ENCODE data around the gene CACNA2D3. TPM values are rescaled to one million over a fixed set of nuclear protein-coding genes. Genes with fewer than 3 reads are reported as not detected.

CACNA2D3 gene
- total and polyA plus RNA-seq, 4 donors, result 0.38 to 2.5 (median 1.1) TPM

DNA sequence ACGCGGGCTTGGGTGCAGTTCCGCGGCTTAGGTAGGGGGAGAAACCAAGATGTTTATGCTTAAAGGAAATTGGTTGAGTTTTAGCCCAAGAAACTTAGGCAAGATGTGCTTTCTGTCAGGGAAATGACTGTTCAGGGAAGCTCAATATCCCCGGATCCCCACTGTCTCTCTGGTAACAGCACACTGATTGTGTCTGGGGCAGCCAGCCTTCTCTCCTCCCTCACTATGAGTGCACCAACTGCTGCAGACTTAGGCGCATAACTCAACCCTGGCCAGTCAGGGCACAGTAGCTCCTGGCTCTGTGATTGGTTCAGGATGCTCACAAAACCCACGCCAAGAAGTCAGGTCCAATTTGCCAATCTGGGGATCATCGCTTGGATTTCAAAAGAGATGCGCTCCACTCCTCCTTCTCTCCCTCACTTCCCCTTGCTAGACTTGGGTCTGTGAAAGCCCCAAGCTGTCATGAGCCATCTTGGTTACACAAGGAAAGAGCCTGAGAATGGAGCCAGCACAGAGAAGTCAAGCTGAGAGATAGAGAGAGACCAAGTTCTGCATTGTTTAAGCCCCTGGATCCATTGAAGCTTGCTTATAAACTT lies 42.5 kb upstream of the CACNA2D3 start:
- H3K36me3 ChIP-seq (ENCODE audit: control insufficient read depth in 4 of 4, insufficient read depth in 4 of 4, low read length in 4 of 4), result no peaks in the 10 kb centered on the region
- TF ChIP-seq, protein P1, sequence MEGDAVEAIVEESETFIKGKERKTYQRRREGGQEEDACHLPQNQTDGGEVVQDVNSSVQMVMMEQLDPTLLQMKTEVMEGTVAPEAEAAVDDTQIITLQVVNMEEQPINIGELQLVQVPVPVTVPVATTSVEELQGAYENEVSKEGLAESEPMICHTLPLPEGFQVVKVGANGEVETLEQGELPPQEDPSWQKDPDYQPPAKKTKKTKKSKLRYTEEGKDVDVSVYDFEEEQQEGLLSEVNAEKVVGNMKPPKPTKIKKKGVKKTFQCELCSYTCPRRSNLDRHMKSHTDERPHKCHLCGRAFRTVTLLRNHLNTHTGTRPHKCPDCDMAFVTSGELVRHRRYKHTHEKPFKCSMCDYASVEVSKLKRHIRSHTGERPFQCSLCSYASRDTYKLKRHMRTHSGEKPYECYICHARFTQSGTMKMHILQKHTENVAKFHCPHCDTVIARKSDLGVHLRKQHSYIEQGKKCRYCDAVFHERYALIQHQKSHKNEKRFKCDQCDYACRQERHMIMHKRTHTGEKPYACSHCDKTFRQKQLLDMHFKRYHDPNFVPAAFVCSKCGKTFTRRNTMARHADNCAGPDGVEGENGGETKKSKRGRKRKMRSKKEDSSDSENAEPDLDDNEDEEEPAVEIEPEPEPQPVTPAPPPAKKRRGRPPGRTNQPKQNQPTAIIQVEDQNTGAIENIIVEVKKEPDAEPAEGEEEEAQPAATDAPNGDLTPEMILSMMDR (IDR thresholded peaks at IDR 0.05; ENCODE audit: control extremely low read depth, extremely low read depth), result no peak
- ATAC-seq (ENCODE audit: insufficient read depth, low FRiP score) (no peak), DNase-seq (no peak)
- no peaks in the 10 kb centered on the region for H3K4me1 ChIP-seq (ENCODE audit: control insufficient read depth in 5 of 5, insufficient read depth in 5 of 5, low read length in 5 of 5)
- H3K4me3 ChIP-seq, result no peak overlapping the region
- 64 to 67% methylated on average over 9 of the region's 9 CpGs for WGBS, 2 donors
- H3K9ac ChIP-seq (ENCODE audit: insufficient read depth in 1 of 2, low read length in 2 of 2), result no peak overlapping the region
- peaks cover 0 to 6% (median 3%) of the 10 kb centered on the region in 3 donors for H3K27me3 ChIP-seq (ENCODE audit: control insufficient read depth in 3 of 3, insufficient read depth in 3 of 3, low read length in 2 of 3)
- no peak overlapping the region for H3K27ac ChIP-seq (ENCODE audit: low read depth in 1 of 2, low read length in 1 of 2)
- H3K9me3 ChIP-seq (ENCODE audit: control insufficient read depth in 4 of 4, insufficient read depth in 3 of 4, low read length in 3 of 4), result no peaks in the 10 kb centered on the region

- TF ChIP-seq, protein P1 (IDR thresholded peaks at IDR 0.05; ENCODE audit: control extremely low read depth, extremely low read depth), result no peak
- 68 to 72% methylated on average over 4 of the region's 4 CpGs for WGBS, 2 donors
These were observed 38.4 kb upstream of the CACNA2D3 start for GRCh38 chr3:54083921-54084320.

GRCh38 chr3:54085936-54086335 lies 36.4 kb upstream of the CACNA2D3 start:
- ATAC-seq (ENCODE audit: insufficient read depth, low FRiP score), result no peak
- DNase-seq, result no peak

More at GRCh38 chr3:54083921-54084320, 38.4 kb upstream of the CACNA2D3 start:
- H3K4me3 ChIP-seq, result no peak overlapping the region
- no peak overlapping the region for H3K27ac ChIP-seq (ENCODE audit: low read depth in 1 of 2, low read length in 1 of 2)
- ATAC-seq (ENCODE audit: insufficient read depth, low FRiP score) (no peak), DNase-seq (no peak)
- H3K36me3 ChIP-seq (ENCODE audit: control insufficient read depth in 4 of 4, insufficient read depth in 4 of 4, low read length in 4 of 4), result no peaks in the 10 kb centered on the region
- no peaks in the 10 kb centered on the region for H3K9me3 ChIP-seq (ENCODE audit: control insufficient read depth in 4 of 4, insufficient read depth in 3 of 4, low read length in 3 of 4)
- no peak overlapping the region for H3K9ac ChIP-seq (ENCODE audit: insufficient read depth in 1 of 2, low read length in 2 of 2)
- H3K27me3 ChIP-seq (ENCODE audit: control insufficient read depth in 3 of 3, insufficient read depth in 3 of 3, low read length in 2 of 3), result peaks cover 0 to 16% (median 15%) of the 10 kb centered on the region in 3 donors
- peaks cover 0 to 13% (median 3%) of the 10 kb centered on the region in 5 donors for H3K4me1 ChIP-seq (ENCODE audit: control insufficient read depth in 5 of 5, insufficient read depth in 5 of 5, low read length in 5 of 5)

More at GRCh38 chr3:54085936-54086335, 36.4 kb upstream of the CACNA2D3 start:
- 73 to 75% methylated on average over 6 of the region's 6 CpGs for WGBS, 2 donors
- no peak overlapping the region for H3K9ac ChIP-seq (ENCODE audit: insufficient read depth in 1 of 2, low read length in 2 of 2)
- no peaks in the 10 kb centered on the region for H3K9me3 ChIP-seq (ENCODE audit: control insufficient read depth in 4 of 4, insufficient read depth in 3 of 4, low read length in 3 of 4)
- TF ChIP-seq, protein P1 (IDR thresholded peaks at IDR 0.05; ENCODE audit: control extremely low read depth, extremely low read depth), result no peak
- no peak overlapping the region for H3K4me3 ChIP-seq
- peaks cover 0 to 24% (median 17%) of the 10 kb centered on the region in 3 donors for H3K27me3 ChIP-seq (ENCODE audit: control insufficient read depth in 3 of 3, insufficient read depth in 3 of 3, low read length in 2 of 3)
- no peaks in the 10 kb centered on the region for H3K36me3 ChIP-seq (ENCODE audit: control insufficient read depth in 4 of 4, insufficient read depth in 4 of 4, low read length in 4 of 4)
- no peak overlapping the region for H3K27ac ChIP-seq (ENCODE audit: low read depth in 1 of 2, low read length in 1 of 2)
- peaks cover 0 to 16% (median 3%) of the 10 kb centered on the region in 5 donors for H3K4me1 ChIP-seq (ENCODE audit: control insufficient read depth in 5 of 5, insufficient read depth in 5 of 5, low read length in 5 of 5)
